ENCODE results near the gene BTN1A1.

The BTN1A1 gene

GRCh38 chr6:26555505-26556262 lies 55.6 kb downstream of the BTN1A1 start:
- no peak for TF ChIP-seq CTCF (IDR thresholded peaks at IDR 0.05; ENCODE audit: low read depth, low read length)
- peak overlapping the region; percentile 70 for H3K4me3 ChIP-seq (ENCODE audit: low read depth, low read length)

DNA sequence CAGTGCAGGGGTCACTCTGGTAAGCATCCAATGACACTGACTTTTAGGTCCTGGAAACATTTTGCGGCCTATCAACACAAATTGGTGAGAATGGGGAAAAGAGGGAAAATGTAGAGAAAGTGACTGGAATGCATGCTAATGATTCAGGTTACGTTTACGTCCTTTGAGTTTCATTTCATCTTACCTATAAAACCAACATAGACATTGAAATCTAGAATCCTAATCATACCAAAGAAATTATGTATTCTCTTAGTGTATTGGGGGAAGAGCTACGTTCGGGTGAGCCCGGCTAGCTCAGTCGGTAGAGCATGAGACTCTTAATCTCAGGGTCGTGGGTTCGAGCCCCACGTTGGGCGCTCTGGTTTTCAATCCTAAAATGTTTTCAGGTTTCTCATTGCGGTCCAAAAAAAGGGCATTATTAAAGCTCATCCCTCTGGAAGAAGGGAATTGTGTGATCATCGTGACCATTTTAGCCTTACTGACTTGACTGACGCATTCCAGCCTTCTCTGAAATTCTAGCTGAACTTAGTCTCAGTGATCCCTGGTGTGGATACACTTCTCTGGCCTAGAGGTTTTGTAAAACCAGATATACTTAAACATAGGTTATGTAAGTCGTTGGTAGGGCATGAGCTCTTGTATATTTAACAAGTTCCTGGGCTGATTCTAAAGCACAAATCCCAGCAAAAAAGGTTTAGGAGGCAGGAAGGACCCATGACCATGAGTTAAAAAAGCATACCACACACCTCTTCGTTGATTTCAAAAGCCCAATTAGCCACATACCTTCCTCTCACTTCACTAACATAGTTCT lies 56.4 kb downstream of the BTN1A1 start:
- peak overlapping the region; percentile 70 for H3K4me3 ChIP-seq (ENCODE audit: low read depth, low read length)
- no peak for TF ChIP-seq CTCF (IDR thresholded peaks at IDR 0.05; ENCODE audit: low read depth, low read length)
